NCI-H345 treated with DMSO at 0.1 percent for 48 hours (cell line): Measurements from ENCODE around the gene NOS3.

Experiments used
- DNase-seq: peaks from one replicate; lab custom pipeline; 2025; ENCODE audit not compliant: unreplicated experiment; lab: John Stamatoyannopoulos, UW

NOS3 gene

DNA sequence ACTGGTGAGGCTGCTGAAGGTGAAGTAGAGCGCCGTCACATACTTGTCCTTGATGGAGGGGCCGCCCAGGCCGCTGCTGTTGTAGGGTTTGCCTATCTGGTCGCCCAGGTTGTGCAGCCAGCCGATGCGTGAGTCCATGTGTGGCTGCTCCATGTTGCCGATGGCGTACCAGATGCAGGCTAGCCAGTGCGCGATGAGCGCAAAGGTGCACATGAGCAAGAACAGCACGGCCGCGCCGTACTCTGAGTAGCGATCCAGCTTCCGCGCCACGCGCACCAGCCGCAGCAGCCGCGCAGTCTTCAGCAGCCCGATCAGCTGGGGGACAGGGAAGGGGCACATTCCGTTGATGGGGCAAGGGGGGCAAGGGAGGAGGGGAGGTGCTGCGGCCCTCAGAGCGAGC, 39.3 kb upstream of the NOS3 start:
- no peak for DNase-seq

DNA sequence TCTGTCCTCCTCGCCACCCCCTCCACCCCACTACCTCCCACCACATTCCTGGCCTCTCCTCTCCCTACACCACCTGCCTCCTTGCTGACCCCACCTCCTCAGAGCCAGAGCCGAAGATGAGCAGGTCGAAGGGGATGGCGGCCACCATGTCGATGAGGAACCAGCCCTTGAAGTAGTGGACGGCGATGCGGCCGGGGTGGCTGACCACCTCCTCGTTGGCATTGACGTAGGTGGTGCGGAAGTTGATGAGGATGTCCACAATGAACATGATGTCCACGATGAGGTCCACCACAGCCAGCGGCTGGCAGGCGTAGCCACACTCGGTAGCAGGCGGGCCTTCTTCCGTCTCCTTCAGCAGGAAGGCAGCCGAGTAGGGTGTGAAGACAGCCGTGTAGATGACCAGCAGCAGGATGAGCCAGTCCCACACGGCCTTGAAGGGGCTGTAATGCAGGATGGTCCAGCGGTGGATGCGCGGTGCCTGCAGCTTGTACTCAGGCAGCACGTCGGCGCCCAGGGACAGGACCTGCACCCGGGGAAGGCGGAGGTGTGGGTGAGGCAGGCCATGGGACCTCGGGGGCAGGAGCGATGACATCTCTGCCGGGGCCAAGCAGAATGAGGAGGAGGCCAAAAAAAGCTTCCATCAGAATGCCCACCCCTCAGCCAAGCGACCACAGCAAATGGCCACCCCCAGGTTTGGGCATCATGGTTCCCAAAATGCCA, 38.3 kb upstream of the NOS3 start:
- no peak for DNase-seq

DNA sequence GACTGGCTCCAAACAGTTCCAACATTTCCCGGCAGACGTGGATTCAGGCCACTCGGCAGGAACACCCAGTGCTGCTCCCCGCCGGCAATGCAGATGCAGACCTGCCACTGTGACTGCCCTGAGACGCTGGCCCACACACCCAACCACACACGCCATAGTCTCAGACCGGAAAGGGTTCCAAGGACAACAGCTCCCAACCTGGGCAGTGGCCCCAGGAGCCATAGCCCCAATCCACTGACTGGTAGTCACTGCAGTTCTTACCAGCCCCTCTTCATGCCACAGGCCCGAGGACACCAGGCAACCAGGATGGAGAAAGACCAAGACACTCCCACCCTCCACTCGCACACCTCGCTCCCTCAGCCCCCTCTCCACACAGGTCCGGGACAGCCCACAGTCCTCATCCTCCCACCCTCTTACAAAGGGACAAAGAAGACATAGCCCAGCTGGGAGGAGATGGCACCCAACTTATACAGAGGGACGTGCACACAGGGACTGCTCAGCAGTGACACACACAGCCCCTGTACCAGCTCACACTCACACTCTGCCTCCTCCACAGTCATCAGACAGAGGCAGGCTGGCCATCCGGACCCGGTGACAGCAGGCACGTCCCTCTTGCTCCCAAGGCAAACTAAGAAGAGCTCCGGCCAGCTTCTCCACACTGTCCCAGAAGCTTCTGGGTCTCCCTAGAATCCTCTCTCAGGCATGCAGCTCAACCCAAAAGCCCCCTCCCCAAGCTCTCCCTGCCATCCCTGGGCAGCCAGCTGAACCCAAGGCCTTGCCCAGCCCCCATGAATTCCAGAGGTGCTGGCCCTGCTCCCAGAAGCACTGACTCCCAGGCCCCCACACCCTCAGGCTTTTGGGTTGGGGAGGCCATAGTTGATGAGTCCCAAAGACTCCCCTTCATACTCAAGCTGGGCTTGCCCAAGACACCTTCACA, 37.5 kb upstream of the NOS3 start:
- no peak for DNase-seq

DNA sequence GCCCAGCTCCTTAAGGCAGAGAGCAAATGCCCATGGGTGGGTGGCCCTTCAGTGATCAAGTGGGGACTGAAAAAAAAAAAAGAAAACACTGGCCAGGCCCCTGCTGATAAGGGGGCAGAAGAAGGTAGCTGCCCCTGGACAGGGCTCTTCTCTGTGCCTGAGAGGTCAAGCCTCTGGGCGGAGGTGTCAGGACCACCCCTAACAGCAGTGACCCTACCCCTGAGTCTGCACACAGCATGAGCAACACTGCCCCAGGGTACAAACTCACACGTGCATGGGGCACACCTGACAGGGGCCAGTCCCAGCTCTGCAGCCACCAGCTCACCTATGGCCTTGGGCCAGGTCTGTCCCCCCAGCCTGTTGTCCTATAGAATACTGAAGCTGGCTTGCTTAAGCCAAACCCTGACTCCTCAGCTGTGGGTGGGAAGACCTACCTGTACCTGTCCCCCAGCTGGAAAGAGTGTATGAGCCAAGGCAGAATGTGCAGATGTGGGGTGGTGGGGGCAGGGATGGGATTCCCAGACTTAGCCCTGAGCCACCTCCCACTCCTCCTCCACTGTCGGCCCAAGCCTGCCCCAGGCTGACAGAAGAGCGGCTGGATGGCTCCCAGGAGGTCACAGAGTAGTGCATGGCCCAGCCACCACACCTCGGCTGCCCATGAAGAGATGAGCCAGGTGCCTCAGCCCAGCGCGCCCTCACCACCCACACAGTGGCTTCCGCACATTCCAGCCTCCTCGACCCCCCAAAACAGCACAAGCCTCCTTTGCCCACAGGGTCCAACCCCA, 36.4 kb upstream of the NOS3 start:
- DNase-seq = no peak

DNA sequence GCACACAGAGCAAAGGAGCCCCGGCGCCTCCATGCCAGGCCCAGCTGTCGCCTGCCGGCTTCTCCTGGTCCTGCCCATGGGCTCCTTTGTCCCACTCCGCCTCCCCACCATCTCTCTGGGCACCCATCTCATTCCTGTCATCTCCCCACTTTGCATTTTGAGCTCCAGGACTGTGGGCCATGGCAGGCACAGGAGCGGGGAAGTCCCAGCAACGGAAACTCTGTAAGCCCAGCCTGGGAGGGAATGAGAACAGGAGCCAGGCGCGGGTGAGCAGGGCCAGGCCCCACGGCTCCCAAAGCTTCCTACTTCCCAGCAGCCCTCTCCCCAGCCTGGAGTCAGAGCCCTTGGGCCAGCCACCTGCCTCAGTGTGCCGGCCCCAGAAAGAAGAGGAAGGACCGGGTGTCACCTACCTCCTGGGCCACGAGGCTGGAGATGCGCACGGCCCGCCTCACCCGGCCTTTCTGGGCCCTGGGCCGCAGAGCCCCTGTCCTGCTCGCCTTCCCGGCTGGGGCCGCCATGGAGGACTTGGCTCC, 35.8 kb upstream of the NOS3 start:
- DNase-seq = no peak

DNA sequence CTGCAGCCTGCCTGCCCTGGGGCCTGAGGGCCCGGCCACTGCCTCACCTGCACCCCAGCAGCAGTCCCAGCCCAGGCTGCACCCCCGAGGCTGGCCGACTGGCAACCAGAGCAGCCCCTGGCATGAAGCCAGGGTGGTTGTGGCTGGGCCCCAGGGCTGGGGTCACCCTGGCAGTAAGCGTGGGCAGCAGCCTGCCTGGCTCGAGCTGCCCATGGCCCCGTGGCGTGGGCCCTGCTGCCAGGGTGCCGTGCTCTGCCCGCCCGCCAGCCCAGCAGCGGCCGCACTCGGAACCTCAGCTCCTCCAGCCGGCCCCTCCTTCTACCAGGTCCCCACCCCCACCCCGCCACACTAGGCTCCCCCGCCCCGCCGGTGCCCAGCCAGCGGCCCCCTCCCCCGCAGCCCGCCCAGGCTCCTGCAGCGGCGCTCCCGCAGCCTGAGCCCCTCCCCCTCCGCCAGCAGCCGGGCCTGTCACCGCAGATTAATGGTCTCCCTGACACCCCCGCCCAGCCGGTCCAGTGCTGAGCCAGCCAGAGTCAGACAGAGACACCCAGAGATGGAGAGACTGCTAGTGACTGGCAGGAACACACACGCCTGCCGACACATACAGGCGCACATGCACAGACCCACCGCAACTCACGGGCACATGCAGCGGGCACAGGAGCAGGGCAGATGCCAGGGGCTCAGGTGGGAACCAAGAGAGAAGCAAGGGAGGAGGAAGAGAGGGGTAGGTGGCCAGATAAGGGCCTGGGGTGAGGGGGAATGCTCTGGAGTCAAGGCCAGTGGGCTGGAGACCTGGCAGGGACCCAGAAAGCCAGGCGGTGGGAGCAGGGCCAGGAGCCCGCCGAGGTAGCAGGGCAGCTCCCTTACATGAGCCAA, 35.1 kb upstream of the NOS3 start:
- DNase-seq = no peak

DNA sequence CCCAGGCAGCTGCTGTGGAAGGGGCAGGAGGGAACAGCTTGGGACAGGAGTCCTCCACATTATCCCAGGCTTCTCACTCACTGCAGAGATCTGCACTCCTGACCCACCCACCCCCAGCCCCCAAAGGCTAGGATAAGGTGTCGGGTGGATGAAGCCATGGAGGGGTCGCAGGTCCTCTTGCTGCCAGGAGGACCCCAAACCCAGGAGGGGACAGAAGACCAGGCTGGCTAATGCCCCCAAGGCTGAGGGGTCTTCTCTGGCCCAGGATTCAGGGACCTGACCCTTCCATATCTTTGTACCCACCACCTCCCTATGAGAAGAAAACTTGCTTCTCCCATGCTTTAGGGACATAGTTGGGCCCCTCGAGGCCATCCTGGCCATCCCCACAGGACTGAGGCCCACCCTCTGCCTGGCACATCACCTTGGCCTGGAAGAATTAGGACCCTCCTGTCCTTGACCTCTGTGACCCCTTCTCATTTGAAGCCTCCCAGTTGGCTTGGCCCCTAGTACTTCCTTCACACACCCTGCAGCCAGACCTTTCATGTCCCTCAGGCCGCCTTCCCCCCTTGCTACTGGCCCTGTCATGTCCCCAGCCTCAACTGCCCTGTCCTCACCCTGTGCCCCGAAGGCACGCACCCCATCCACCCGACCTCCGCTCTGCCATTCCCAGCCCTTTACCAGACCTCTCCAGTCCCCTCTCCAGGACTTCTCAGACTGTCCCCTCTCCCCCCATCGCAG, 34.3 kb upstream of the NOS3 start:
- no peak for DNase-seq

DNA sequence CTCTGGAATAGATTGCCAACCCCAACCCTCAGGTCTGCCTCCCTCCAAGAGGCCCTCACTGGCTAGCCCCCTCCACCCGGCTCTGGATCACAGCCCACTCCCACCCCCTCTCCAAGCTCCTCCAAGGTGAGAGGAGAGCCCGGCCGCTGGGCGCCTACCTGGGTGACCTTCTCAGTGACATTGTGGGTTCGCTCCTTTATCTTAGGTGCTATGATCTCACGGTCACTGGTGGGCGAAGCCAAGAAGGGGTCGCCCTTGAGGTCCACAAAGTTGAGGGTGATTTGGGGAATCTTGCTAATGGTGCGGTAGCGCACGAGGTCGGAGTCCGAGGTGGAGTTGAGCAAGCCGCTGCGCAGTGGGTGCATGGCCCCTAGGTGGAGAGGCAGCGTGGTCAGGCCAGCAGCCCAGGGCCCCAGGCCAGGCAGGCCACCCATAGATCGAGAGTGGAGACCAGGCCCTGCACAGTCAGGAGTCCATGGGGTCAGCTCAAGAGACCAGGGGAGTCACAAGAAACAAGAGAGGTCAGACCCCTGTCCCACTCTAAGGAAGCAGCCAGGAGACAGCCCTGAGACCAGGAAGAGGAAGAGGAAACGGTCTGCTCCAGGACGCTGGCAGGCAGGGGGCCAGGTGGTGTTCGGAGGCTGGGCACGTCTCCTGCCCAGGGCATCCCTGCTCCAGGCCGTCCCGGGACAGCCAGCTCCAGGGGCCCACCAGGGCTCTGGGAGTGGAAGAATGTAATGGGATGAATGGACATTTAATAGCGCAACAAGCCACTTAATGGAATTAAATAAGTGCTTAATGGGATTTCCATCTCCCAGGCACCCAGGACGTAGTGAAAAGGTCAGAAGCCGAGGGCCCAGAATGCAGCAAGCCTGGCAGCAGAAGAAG, 33.4 kb upstream of the NOS3 start:
- DNase-seq = no peak

DNA sequence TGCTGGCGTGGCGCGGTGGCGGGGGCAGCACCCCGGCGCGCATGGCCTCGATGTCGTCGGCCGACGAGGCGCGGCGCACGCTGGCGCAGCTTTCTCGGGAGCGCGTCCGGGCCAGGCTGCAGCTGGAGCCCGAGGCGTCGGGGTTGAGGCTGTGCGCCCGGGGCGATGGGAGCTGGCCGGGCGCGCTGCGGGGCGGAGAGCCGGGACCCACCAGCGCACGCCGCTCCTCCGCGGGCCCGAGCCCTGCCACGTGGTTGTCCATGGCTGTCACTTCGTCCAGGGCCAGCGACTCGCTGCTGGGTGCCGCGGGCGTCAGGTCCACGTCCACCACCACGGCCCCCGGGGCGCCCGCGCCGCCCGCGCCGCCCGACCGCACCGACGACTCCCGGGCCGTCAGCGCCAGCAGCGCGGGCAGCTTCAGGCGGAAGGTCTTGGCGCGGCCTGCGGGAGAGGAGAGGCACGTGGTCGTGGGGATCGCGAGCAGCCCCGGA, 32.7 kb upstream of the NOS3 start:
- no peak for DNase-seq

DNA sequence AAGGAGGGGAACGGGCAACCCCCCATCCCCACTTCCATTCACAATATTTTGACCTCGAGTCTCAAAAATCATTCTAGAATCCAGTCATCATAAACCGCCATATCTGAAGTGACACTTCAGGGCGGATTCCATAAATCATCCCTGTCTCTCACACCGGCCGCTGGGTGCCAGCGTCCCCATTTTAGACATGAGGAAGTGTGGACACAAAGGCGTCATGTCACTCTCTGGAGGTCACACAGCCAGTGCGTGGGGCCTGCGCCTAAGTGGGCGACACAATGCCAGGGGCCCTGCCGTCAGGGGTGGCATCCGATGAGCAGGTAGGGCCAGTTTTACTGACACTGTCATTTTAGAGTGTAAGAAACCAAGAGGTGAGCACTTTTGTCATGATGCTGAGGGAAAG, 32.2 kb upstream of the NOS3 start:
- no peak for DNase-seq

DNA sequence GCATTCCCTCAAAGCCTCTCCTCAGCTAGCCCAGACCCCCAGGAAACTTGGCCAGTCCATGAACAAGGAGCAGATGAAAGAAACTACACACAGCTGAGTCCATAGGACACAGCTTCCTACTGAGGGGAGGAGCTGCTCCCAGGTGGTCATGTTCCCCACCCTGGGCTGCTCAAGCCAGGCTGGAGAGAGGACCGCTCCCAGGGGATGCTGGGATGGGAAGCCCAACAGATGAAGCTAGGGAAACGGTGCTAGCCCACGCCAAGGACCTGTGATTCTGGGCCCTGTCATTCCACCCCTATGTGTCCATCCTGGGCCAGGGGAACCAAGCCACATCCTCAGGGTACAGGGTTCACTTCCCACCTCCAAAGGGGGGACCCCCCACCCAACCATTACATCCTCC, 31.7 kb upstream of the NOS3 start:
- DNase-seq = no peak

DNA sequence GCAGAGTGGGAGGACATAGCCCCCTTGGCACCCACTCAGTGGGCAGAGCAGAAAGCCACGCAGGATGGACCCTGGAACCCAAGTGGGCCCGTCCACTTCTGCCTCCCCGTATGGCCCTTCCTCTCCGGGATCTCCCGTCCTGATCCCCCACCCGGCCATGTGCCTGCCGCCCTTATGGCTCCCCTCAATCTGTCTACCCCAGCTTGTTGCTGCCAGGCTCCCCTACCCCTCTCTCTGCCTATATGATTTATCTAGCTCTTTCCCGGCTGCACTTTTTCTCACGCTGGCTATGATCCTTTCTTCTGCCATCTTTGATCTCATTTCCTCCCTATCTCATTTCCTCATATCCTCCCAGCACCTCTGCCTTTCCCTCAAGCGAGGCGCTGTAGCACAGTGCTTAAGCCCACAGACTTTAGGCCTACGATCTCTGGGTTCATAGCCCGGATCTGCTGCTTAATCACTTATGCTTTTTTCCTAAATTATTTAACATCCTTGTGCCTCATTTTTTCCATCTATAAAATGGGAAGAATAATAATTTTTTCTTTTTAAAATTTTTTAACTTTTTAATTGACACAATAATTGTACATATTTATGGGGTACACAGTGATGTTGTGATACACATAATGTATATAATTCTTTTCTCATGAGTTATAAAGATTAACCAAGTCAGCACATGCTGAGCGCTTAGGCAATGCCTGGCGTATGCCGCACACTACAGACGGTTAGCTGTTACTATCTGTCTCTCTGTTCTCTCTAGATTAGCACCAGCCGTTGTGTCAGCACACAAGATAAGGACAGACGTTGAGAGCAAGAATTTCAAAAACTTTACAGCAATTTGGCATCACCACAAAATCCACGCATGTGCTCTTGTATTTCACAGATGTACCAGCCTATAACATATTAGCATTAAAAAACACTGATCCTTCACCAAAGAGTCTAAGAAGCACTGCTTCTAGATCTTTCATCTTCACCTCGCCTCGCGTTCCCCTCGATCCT, 30.8 kb upstream of the NOS3 start:
- no peak for DNase-seq

DNA sequence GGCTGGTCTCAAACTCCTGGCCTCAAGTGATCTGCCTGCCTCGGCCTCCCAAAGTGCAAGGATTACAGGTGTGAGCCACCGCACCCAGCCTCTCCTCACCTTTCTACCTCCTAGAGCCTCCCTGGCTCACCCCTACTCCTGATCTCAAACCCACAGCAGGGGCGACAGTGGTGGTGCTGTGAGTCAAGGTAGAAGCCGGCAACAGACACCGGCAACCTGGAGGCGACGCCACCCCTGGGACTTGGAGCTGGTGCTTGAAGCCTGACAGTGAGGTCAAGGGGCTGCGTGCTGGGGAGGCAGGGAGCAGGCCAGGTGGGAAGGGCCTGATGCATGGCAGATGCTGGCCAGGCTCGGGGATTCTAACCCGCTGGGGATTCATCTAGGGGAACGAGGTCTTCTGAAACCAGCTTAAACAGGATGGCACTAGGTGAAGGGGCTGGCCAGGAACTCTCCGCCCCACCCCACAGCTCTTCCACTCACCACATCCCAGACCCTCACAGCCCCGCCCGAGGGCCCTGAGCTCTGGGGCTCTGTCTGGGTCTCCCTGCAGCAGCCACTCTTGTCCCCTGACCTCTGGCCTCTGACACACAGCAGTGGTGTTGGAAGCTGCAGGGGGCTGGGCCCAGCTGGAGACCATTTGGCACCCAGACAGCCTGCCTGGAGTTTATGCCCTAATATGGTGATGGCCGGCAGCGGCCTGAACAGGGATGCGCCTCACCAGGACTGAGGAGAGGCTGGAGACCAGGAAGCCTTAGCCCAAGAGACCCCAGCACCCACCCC, 29.1 kb upstream of the NOS3 start:
- DNase-seq = no peak

DNA sequence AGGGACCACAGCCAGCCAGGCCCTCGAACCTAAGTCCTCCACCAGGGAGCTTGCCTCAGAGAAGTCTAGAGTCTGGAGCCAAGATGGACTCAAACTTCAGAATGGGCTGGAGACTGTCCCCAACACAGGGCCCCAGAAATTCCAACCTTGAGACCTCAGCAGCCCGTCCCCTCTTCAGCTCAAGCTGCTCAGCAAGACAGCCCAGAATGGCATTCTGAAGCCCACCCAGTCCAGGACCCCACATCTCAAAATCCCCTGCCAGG, 28.6 kb upstream of the NOS3 start:
- DNase-seq = no peak

DNA sequence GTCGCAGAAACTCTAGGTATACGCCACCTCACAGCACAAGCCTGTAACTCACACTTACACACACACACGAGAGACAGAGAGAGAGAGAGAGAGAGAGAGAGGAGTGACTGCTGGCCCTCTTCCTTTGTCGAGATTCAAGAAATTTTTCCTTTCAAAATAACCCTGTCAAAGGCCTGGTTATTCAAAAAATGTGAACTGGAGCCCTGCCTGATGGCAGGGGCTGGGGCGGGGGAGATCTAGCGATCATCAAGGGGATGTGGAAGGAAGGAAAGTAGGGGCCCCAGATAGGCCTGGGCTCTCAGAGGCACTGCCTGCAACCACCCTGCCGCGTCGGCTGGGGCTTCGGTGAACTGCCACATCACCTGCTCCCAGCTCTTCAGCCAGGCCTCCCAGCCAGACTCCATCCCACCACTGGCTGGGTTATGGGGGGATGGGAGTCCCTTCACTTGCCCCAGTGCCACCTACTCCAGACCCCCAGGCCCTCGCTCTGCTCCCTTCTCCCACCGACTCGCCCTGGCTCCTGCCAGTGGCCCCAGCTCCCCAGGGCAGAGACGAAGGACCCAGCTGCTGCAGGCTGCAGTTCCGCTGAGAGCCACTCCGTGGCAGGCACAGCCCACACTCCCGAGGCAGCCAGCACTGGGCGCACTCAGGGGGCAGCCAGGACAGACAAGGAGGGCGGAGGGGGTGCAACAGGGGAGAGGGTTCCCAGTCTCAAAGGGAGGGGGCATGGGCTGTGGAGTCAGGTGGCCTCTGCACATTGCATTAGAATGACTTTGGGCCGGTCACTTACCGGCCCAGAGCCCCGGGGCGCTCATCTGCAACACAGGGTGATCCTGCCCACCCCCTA, 28.0 kb upstream of the NOS3 start:
- DNase-seq = no peak
